ENCODE data around the gene AHR.

AHR gene

DNA sequence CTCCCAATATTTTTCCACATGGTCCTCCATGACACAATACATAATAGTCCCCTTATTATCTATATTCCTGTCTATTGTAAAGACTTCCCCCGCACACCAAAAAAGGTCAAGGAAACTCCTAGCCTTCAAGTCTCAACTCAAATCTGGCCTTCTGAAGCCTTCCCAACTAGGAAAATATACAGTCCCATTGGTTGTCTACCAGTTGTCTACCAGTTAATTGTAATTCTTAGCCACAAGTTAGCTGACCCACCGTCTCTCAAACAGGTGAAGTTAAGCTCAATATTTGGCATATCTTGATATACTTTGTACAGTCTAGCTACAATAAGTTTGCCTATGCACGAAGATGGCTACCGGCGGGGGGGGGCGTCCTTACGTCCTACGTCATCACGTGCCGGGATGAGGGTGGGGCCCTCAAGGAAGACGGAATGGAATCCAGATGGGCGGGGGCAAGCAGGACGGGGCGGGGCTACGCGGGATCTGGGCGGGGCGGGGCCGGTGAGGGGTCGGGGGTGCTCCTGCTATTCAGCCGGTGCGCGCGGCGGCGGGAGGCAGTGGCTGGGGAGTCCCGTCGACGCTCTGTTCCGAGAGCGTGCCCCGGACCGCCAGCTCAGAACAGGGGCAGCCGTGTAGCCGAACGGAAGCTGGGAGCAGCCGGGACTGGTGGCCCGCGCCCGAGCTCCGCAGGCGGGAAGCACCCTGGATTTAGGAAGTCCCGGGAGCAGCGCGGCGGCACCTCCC lies at the start of gene AHR:
Gene AHR (plus strand): TSS at position 551 of the 738 bp plus-strand sequence. CDS start 613 bp downstream, outside the sequence.
- peak; percentile 86 for DNase-seq (ENCODE audit: low spot score)

DNA sequence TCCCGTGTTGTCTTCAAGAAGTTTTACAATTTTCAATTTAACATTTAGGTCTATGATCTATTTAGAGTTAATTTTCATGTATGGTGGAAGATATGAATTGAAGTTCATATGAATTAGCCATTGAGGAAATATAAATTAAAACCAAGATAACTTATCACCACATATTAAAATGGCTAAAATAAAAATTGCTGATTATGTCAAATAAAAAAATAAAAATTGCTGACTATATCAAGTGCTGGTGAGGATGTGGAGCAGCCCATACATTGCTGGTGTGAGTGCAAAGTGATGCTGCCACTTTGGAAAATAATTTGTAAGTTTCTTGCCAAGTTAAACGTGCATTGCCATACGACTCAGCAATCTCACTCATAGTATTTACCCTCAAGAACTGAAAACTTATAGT lies 44.6 kb upstream of the AHR start:
- DNase-seq (ENCODE audit: low spot score) = no peak

- DNase-seq (ENCODE audit: low spot score) = no peak
Measured at GRCh38 chr7:17255926-17256325, 42.5 kb upstream of the AHR start.

- DNase-seq (ENCODE audit: low spot score) = no peak
Measured at GRCh38 chr7:17256375-17256774, 42.1 kb upstream of the AHR start.

DNA sequence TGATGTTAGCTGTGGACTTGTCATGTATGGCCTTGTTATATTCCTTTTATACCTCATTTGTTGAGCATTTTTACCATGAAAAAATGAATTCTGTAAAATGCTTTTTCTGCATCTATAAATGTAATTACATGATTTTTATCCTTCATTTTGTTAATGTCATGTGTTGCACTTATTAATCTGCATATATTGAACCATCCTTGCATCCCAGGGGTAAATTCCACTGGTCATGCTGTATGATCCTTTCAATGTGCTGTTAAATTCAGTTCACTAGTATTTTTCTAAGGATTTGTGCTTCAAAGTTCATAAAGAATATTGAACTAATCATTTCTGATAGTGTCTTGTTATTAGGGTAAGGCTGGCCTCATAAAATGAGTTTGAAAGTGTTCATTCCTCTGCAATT lies 31.9 kb upstream of the AHR start:
- no peak for DNase-seq (ENCODE audit: low spot score)

GRCh38 chr7:17269341-17270221 lies 28.9 kb upstream of the AHR start:
- DNase-seq (ENCODE audit: low spot score) = no peak

DNA sequence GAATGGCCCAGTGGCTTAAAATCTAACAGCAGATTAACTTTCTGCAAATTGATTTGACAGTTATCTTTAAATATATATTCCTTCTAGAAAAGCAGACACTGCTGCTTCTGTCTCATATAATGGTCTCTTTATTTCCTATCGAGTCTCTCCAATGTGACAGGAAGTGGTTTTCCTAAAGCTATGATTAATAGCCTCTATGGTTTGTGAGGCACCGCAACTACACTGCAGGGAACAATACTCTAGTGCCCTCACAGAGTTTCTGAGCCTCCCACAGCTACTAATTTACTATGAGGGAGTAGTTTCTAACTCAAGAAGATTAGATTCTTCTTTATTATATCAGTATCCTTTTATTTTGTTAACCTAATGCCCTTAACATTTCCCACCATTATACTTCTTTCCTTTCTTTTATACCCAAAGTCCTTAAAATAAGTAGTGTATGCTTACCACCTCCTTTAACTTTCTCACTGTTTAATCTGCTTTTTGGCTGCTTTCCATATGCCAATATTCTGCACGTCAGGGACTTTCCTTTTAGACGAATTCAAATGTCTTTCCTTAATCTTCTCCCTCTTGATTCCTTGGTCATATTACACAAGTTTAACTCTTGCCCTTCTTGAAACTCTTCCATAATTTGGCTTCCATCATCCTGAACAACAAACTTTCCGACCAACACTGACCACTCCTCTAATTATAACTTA lies 23.8 kb upstream of the AHR start:
- no peak for DNase-seq (ENCODE audit: low spot score)

- DNase-seq (ENCODE audit: low spot score) = no peak
Measured at GRCh38 chr7:17275749-17276671, 22.4 kb upstream of the AHR start.

- no peak for DNase-seq (ENCODE audit: low spot score)
Measured at GRCh38 chr7:17279061-17279460, 19.4 kb upstream of the AHR start.

DNA sequence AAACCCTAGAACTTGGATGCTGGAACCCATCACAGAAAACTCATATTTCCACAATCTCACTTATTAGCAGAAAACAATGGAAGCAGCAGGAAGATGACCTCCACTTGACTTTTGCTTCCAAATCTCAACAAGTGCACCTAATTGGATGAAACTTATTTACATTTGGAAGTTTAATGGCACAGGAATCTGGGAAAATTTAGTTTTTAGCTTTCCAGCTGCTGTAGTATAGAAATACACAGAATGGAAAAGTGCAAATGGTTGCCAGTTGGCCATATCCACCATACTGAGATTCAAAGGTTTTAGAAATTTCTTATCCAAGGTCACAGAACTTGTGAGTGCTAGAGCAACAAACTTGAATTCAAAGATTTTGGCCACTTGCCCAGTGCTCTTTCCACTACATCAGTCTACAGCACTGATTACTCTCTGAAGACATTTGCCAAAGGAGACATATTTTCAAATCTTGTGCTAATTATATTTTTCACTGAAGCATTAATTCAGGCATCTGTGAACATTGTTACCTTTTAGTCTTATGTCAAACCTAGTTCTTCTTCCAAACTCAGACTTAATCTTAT lies 9.3 kb upstream of the AHR start:
- DNase-seq (ENCODE audit: low spot score) = no peak

DNA sequence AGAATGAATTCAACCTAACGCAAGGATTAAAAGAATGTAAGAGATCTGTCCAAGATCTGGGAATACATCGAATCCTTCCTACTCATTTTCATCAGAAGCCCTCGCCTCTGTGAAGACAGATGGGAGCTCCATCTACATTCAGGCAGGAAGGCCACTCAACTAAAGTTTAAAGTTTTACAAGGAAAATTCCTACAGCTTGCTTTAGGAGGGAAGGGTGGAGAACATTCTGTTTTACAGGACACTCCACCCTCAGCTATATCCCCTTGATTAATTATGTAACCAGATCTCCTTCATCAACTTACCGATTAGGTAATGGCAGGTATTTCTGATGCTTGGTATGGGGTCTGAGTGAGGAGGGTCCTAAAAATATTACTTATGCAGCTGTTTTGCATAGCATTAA lies 5.6 kb upstream of the AHR start:
- DNase-seq (ENCODE audit: low spot score) = no peak

DNA sequence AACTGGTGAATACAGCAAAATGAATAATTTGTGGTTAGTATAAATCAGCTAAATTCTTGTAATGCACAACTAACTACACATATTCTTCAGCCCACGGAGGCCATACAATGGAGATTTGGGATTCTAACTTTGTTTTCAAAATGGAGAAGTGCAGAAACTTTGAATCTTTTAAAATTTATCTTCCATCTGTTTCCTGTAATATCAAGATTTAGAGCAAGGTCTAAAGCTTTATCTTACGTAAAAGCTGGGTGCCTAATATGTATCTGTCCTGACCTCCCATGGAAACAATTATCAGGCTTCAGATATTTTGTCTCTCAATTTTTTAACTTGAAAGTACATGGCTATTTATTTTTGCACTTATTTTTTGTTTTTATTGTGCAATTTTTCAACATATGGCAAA lies 5.0 kb upstream of the AHR start:
- no peak for DNase-seq (ENCODE audit: low spot score)

DNA sequence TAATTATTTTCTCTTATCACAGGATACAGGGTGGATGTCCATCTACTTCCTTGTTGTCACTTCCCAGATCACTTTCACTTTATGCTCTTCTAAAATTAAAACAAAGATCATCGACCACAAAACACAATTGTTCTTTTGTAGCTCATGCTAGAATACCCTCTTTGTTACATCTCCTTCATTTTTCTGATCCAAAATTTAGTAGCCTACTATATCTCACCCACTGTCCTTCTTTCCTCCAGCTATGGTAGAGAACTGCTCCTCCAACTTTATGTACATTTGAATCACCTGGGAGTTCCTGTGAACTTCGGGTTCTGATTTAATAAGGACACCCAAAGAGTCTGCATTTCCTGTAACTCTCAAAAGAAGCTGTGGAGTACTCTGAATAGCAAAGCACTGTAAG lies 1.2 kb upstream of the AHR start:
- no peak for DNase-seq (ENCODE audit: low spot score)

GRCh38 chr7:17298840-17299482 lies 509 bp downstream of the AHR start:
- peak; percentile 65 for DNase-seq (ENCODE audit: low spot score)

- DNase-seq (ENCODE audit: low spot score) = no peak
Measured at GRCh38 chr7:17299483-17299991, 1.1 kb downstream of the AHR start.

DNA sequence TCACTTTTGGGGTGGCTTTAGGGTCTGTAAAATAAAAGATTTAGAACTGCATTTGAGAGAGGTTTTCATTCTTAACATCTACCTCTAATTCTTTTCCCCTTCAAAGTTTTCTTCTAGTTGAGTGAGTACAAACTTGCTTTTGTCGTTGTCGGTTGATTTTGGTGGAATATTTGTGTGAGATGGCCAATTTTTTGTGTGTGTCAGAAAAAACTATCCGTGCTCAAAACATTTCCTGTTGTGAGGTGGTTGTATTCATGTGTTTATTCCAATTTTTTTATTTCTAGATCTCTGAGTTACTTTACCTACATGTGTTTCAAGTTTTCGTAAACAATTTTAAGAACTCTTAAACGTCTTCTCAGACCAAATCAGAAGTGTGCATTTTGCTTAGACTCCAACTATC lies 1.6 kb downstream of the AHR start:
- DNase-seq (ENCODE audit: low spot score) = no peak

- DNase-seq (ENCODE audit: low spot score) = no peak
Measured at GRCh38 chr7:17300437-17300836, 2.0 kb downstream of the AHR start.

- no peak for DNase-seq (ENCODE audit: low spot score)
Measured at GRCh38 chr7:17301471-17302456, 3.3 kb downstream of the AHR start.

DNA sequence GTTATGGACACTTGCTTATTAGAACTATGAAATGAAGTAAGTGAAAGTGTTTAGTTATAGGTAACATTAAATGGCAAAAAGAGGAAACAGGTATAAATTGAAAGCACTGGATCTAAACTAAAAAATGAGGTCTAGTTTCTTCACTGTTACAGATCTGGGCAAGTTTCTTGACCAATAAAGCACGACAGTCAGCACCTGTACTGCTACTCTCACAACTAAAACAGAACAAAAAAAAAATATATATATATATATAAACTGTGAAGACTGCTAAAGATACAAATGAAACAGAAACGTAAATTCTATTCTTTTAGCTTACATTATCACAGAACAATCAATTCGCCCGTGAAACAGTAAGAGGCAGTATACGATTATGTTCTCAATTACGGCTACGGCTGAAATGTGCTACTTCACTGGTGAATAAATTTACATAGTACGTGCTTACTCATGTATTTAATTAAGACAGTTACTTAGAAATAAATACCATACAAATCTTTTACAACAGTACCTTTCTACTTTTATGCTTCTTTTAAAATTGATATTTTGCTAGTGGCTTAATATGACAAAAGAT lies 4.2 kb downstream of the AHR start:
- DNase-seq (ENCODE audit: low spot score) = no peak

Data from ecto neural progenitor cell (in vitro differentiated cells).